Neural cell (in vitro differentiated cells): ENCODE measurements around the gene ROBO1.

Source experiments
- CTCF ChIP-seq: fragments of 450-650 bp; IDR thresholded peaks from 2 replicates; pipeline ENCODE4 v1.5.1; 2014; ENCODE audit warnings: antibody characterized with exemption, mild to moderate bottlenecking, moderate library complexity; ENCODE audit not compliant: poor library complexity, severe bottlenecking
- EP300 ChIP-seq: fragments of 450-650 bp; conservative IDR thresholded peaks from 2 replicates; pipeline ENCODE4 v1.6.1; 2014; ENCODE audit warnings: antibody characterized with exemption, mild to moderate bottlenecking, moderate library complexity; ENCODE audit not compliant: poor library complexity, severe bottlenecking
- POLR2AphosphoS5 ChIP-seq: IDR thresholded peaks from 2 replicates; pipeline ENCODE4 v1.6.1; 2012
- REST ChIP-seq: IDR thresholded peaks from 2 replicates; pipeline ENCODE4 v1.6.1; 2012; ENCODE audit warnings: borderline replicate concordance
- TAF1 ChIP-seq: IDR thresholded peaks from 2 replicates; pipeline ENCODE4 v1.6.1; 2012; ENCODE audit warnings: low read depth

- TF ChIP-seq EP300 (no peak), CTCF (no peak), POLR2AphosphoS5 (no peak), TAF1 (no peak), REST (no peak)
Observed at GRCh38 chr3:79724206-79724605, 43.6 kb downstream of the ROBO1 start.
